Midbrain (tissue), 1 donor: ENCODE data around the gene SNAPC4.
"Not testable (repeated sequence)": the region's sequence is repeated elsewhere in the genome, so short reads cannot be mapped to it uniquely, and the experiment has no call there.

Experiments
- DNase-seq: peaks from one replicate; lab custom pipeline; 2025; lab: John Stamatoyannopoulos, UW

Gene SNAPC4

DNA sequence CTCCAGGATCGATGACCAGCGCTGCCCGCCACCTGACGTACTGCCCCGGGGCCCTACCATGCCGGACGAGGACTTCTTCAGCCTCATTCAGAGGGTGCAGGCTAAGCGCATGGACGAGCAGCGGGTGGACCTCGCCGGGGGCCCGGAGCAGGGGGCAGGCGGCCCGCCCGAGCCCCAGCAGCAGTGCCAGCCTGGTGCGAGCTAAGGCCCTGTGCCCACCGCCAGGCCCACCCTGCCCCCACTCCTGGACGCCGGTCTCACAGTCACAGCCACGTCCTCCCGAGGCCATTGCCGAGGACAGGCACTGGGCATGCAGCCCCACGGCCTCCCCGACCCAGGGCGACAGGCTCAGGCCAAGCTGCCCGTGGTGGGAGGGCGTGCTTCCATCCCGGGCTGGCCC, 42.0 kb downstream of the SNAPC4 start:
- DNase-seq: no peak

DNA sequence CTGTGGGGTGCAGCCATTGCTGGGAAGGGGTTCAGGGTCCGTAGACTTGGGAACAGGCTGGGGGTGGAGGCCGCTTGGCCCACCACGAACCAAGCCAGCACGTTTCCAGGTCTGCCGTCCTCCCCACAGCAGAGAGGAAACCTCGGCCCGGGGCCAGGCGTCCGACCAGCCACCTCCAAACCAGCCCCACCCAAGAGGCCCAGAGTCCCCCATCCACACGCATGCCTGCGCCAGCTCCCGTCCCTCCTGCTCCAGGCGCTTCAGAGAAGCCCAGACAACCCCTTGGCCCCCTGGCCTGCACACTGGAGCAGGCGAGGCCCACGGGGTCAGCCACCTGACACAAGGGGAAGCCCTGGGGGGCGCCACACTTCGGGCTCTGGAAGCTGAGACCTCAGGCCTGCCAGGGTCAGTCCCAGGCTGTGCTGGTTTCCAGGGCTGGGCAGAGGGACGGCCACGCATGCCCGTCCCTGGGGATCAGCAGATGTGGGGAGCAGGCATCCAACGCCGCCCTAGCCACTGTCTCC, 42.7 kb downstream of the SNAPC4 start:
- DNase-seq: no peak

DNA sequence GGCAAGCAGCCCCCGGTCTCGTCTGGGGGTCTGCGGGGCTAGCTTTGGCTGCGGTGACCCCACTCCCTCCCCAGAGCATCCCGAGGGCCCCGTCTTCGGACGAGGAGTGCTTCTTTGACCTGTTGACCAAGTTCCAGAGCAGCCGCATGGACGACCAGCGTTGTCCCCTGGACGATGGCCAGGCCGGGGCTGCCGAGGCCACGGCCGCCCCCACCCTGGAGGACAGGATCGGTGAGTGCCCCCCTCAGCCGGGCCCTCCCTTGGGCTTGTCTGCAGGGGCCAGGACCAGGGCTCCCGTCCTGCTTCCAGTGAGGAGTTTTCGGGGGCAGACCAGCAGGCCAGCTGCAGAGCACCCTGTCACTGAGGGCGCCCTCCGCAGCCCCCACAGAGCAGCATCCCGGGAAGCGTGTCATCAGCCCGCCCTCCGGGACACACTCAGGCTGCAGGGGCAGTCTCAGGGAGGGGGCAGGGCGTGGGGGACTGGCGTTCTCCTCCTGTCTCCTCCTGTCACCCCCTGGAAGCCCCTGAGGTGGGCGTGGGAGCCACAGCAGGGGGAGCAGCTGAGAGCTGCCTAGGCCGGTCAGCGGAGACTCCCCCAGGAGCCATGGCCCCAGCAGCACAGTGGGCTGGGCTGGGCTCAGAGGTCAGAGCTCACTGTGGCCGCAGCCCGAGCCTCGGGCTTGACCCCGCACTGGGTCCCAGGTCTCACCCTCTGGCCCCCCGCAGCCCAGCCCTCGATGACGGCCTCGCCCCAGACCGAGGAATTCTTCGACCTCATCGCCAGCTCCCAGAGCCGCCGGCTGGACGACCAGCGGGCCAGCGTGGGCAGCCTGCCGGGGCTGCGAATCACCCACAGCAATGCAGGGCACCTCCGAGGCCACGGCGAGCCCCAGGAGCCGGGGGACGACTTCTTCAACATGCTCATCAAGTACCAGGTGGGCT, 44.1 kb downstream of the SNAPC4 start:
- DNase-seq: no peak

DNA sequence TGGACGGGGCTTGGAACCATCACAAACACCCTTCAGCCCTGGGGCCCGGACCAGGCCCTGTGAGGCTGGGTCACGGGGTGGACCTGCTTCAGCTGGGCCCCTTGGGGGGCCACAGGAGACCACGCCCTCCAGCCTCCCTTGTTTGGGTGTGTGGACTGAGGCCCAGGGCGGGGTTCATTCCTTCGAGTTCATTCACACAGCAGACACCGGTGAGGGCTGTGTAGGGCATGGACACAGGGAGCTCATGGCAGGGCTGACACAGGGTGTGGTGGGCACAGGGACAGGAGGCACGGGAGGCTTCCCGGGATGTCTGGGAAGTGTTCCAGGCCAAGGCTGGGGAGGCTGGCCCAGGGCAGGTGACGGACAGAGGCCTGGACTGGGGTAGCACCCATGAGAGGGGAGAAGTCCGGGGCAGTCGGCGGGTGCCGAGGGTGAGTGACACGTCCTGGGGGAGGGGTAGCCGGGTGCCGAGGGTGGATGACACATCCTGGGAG, 45.3 kb downstream of the SNAPC4 start:
- DNase-seq: no peak

DNA sequence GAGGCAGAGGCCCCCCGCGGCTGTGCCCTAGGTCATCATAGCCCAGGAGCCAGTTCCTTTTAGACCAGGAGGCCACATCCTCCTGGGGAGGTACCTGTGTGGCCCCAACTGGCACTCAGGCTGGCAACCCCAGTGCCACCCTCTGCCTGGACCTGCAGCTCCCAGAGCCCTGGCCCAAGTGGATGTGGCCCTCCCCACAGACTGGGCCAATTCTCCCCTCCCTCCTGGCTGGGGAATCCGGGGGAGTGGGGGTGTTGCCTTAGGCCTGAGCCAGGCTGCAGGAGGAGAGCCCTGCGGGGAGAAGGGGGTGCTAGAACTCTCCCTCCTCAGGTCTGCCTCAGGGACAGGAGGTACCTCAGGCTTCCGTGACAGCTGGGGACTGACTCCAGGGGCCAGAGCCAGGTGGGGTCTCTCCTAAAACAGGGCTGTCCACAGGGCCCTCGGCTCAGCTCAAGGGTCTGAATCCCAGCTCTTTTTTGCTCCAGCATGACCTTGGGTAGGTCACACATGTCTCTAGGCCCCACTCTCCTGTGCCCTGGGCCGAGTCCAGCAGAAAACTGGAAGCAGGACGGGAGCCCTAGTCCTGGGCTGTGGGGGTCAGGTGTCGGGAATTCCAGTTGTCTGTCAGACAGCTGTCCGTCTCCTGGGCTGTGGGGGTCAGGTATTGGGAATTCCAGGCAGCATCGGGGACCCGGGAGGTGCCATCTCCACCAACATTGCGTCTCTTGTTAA, 46.0 kb downstream of the SNAPC4 start:
- no peak for DNase-seq

GRCh38 chr9:136353088-136353487, 46.9 kb downstream of the SNAPC4 start:
- DNase-seq: no peak

GRCh38 chr9:136352682-136353081, 47.3 kb downstream of the SNAPC4 start:
- DNase-seq: no peak

DNA sequence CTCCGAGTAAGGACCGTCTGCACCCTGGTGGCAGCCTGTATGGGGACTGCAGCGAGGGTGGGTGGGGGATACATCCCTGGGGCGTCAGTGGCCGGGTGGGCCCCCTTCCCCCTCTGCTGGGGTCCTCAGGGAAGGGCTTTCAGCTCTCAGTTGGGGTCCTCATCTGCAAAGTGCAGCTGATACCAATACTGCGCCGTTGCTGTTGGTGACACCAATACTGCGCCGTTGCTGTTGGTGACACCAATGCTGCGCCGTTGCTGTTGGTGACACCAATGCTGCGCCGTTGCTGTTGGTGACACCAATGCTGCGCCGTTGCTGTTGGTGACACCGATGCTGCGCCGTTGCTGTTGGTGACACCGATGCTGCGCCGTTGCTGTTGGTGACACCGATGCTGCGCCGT, 48.1 kb downstream of the SNAPC4 start:
- DNase-seq: not testable (repeated sequence)

- DNase-seq: no peak
Observed at GRCh38 chr9:136351252-136351800, 48.6 kb downstream of the SNAPC4 start.
